ENCODE results near the gene BOLA3.
A peak's percentile ranks its signal among the peaks of the same experiment; 100 is the strongest.
"Not testable (repeated sequence)": the region's sequence is repeated elsewhere in the genome, so short reads cannot be mapped to it uniquely, and the experiment has no call there.

BOLA3 gene

DNA sequence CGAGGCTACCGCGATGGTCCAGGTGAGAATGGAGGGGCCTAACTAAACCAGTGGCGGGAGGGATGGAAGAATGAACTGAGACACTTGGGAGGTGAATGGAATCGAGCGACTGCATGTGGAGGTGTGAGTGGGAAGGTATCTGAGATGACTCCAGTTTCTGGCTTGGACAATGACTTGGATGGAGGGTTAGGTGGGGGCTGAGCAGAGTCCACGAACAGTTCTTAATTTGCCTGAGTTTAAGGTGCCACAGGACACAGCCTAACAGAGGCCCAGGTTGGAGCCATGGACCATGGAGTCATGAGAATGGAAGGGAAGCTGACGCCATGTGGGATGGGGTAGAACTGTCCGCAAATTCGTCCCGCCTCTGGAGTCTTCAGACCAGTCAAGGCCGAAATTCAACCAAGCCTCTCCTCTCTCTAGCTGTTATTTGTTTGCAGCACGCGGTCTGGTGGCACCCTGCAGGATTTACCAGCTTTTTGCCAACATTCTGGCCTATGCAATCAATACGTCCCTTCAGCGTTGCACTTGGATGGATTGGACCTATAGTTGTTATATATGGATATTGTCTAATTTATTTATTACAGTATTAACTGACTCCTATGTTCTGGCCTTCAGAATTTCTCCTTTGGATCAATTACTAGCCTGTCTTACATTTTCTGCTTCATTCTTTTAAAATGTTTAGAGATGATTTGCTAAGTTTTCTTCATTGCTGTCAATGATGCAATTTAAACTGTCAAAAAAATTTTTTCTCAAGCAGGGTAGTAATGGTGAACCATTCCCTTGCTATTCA is 940 bp upstream of the BOLA3 start:
- no peak for DNase-seq

DNA sequence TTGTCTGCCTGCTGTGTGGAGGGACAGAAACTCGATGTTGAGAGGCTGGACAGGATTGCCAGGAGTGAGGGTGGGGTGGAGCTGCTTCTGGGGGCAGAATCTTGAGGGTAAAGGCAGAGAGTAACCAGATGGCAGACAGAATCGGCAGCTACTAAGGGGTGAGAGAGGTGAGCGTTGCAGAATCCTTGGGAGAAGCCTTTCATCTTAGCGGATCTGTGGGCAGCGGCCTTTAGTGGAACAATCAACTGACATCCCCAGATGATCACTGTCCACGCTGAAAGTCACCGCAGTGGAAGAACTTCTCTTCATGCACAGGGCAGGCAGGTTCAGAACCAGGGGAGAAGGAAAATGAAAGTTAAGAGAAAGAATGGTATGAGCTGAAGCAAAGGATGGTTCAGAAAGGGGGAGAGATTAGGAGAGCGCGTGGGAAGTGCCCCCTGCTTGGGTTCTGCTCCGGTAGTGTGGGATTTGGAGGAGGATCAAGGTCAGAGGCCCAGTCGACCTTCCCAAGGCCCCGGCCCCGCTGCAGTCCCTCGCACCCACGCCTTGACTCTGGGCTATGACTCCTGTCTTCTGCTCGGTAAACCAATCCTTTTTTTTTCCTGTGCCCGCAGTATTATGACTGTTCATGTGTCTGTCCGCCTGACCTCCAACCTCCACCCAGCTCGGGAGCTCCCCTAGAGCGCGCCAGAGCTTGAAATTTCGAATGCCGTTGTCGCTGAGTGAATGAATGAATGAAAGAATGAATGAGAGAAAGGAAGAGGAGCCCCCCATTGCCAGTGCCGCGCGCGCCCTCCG is 584 bp downstream of the BOLA3 start:
- DNase-seq: no peak

DNA sequence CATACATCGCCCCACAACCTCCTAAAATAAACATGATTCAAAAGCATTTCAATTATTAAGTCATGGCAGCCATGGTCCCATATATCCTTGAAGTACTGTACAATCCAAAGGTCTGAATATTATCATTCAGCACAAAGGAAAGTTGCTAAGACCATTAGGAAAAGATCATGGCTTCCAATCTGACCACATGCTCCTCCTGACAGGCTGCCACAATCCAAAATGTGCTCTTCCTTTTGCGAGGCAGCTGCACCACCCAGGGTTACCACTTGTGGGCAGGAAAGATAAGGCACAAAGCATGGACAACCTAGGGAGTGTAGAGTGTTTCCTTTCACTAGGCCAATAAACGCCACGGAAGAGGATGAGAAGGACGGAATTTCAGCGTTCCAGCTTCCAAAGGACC is 5.4 kb downstream of the BOLA3 start:
- DNase-seq: no peak

DNA sequence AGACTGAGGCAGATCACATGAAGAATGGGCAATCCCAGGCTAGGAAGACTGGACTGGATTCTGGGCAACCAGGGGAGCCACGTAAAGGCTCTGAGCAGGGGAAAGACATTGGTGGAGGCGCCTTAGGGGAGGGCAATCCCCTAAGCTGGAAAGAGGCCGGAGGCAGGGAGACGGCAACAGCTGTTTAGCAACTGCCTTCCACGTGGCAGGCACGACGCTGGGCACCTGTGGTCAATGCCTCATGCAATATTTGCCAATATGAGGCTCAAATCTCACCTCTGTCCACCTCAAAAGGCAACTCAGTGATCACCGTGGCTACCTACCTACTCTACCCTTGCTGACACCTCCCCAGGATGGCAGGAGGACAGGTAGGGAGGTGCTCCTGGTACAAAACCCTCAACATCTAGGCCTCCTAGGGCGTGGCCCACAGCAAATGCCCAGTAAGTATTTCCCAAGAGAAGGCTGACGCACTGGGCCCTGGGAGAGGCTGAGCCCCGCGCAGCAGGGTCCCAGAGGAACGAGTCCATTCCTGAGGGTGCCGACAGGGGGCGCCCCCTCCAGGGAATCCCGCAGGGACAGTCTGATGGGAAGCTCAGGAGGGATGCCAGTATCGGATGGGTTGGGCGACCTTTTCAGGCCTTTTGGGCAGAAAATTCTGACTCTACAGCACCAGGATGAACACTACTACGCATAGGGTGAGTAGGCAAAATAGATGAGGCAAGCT is 8.9 kb downstream of the BOLA3 start:
- DNase-seq: no peak

DNA sequence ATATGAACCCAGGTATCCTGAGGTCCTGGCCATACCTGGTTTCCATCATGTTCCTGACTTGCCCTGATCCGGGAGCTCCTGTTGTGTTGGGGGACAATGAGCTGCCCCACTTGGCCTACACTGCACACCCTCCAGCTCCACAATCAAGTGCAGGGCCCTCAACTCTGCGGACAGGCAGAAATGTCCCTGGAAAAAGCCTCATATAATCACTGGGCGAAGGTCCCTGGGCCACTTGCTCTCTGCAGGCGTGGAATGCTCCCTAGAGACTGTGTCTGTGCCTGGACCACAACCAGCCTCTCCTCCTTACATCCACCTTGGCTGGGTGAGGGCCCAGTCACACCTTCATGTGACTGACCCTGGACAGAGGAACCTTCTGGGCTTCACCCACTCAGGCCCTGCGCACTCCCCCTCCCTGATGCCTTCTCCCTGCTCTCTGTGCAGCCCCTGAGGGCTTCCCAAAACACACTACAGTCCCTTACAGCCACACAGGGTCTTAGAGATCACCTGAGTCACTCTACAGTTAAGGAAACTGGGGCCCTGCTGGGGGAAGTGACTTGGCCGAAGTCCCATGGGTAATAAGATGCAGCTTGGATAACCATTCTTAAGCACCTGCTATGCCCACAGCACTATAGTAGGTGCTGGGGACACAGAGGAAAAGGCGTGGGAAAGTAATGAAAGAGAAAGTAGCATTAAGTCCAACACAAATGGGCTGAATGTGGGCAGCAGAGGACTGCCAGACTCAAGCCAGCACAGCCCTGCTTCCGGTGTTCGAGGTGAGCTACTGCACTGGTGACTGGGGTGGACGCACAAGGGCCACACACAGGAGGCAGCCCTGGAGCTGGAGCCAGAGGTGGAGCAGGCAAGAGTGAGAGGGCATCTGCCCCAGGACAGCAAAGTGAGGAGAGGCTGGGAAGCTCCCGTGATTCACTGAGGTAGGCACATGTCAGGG is 9.8 kb downstream of the BOLA3 start:
- no peak for DNase-seq

DNA sequence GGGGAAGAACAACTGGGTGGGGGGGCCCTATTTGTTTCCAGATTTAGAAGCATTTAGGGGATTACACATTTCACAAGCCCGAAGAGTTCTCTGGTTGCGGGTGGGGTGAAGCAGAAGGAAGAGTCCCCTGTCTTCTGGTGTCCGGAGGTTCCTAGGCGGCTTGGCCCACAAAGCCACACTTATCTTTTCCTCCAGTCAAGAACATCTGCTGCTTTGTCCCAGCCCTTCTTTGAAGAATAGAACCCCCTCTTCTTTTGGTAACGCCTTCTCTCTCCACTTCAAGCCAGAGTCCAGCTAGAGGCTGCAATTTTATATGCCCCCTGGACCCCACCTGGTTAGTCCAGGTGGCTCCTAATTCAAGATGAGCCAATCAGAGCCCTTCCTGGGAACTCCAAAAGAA is 15.8 kb downstream of the BOLA3 start:
- no peak for DNase-seq

DNA sequence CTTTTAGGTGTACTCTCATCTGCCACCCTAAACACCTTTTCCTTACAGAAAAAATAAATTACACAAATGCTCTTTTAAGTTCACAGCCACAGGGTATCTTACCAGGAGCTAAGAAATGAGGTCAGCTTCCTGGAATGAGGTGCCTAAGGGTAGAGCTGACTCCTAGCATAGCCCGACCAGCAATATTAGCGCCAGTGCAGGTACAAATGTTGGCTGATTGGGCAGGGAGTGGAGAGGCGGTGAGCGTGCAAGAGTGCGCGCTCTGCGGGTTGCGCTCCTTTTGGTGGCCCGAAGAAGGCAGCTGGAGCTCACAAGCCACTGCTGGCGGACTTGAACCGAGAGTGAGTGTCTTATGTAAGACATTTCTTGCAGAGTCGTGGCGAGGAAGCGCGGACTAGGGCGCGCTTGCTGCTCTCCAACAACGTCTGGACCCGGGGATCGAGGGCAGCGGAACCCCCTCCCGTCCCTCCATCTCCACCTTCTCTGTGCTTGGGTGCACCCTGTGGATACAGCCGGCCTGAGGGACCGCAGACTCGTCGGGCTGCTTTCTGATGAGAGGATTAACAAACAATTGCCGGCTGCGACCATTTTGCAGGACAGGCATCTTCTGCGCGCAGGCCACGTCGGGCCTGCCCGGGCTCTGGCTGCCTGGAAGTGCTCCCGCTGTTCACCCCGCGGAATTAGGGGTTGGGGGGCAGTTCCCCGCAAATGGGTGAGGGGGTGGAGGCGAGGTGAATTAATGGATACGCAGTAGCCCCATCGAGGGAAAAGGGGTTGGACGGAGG is 17.3 kb downstream of the BOLA3 start:
- DNase-seq: no peak

DNA sequence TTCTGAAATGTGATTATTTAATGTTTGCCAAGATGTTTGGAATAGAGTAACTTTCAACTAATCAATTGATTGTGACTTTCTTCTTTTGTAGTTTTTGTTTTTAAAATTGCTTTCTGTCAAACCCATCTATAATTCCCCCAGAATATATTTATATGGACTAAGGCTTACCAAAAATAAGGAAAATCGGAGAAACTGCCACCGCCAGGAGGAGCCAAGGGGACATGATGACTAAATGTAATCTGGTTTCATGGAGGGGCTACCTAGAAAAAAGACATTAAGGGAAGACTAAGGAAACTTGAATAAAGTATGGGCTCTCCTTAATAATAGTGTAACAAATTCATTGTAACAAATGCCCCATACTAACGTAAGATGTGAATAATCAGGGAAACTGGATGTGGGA is 19.5 kb downstream of the BOLA3 start:
- no peak for DNase-seq

DNA sequence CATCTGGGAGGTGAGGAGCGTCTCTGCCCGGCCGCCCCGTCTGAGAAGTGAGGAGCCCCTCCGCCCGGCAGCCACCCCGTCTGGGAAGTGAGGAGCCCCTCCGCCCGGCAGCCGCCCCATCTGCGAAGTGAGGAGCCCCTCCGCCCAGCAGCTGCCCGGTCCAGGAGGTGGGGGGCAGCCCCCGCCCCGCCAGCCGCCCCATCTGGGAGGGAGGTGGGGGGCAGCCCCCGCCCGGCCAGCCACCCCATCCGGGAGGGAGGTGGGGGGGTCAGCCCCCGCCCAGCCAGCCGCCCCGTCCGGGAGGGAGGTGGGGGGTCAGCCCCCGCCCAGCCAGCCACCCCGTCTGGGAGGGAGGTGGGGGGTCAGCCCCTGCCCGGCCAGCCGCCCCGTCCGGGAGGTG is 23.8 kb downstream of the BOLA3 start:
- DNase-seq: not testable (repeated sequence)

DNA sequence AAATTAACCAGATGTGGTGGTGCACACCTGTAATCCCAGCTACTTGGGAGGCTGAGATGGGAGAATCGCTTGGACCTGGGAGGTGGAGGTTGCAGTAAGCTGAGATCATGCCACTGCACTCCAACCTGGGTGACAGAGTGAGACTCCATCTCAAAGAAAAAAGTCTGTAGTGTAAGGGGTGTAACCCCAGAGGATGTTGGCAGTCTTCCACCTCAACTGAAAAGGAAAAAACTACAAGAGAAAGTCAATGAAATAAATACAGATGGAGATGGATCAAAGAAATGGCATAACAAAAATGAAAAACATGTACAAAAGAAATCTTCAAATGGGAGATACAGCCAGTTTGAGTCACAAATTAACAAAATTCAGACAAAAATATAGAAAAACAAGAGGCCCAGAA is 25.9 kb downstream of the BOLA3 start:
- not testable (repeated sequence) for DNase-seq

DNA sequence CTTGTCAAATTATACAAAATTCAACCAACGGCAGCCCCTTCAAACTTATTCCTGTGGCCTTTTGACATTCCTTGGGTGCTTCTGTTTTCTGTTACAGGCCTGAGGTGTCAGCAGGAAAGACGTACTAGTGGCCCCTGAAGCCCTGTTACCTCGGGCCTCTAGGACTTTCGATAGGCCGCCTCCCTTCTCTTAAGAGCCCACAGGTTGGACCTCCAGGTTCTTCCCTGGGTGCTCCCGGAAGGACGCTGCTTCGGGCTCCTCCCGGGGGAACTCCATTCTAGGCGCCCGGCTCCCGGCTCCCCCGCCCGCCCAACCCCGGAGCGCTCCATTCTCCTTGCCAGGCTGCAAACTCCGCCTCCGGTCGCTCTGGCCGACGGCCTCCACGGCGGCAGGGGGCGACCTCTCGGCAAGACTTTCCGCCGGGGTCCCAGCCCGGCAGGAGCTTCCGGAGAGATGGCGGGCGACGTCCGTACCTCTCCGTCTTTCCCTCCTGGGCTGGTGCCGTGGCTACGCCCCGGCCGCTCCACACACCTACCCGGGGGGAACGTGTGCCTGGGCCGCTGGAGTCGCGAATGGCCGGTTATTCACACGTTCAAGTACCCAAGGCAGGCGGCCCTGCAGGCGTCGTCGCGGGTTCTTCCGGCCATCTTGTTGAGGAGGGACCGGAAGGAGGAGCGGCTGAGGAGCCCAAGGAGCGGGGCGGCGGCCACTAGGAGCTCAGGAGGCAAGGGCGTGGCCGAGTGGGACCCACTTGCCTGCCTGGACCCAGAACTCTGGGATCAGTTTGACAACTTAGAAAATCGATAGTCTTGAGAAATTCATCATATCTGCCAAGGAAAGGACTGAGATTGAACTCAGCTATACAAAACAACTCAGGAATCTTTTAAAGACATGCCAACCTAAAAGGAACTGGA is 27.5 kb downstream of the BOLA3 start:
- peak; percentile 84 for DNase-seq

DNA sequence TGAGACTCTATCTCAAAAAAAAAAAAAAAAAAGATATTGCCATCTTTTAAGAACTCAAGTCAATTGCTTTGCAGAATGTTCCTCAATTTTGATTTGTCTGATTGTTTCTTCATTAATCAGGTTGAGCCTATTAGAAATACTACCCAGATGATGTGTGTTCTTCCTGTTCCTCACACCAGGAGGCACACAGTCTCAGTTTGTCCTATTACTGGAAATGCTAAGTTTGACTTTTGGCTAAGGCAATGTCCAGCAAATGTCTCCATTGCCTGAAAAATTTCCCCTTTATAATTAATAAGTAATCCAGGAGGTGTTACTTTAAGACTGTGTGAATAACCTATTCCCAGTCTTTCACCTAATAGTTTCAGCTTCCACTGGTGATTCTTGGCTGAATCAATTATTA is 28.4 kb downstream of the BOLA3 start:
- no peak for DNase-seq

DNA sequence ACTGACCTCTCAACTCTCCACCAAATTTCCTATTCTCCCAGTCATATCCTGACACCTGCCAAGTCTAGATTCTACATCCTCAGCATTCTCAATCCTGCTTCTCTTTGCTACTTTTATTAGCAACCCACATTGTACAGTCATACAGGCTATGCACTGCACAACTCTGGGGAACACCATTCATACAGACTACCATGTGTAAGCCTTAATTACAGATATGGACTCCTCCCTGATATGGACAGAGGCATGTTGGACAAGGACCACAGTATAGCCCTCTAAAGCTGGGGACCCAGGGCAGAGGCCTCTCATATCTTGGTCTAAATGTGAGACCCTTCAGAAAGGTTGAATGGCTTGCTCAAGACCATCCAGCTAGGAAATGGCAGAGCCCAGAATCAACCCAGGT is 36.3 kb downstream of the BOLA3 start:
- no peak for DNase-seq

DNA sequence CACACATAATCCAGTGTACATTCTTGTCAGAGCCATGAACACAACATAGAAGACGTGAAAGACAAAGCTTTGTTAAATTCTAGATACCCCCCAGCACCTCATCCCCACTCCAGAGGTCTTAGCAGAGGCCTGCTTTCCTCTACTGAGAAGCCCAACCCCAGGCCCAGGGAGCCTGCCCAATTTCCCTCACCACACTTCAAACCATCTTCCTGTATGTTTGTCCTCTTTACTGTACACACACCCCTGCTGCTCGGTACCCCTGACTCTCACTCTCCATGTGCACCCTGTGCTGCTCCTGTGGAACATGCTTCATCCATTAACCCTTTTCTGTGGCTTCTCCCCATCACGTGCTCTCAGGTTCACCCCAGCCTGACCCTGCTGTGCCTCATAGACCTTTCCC is 37.2 kb downstream of the BOLA3 start:
- no peak for DNase-seq

DNA sequence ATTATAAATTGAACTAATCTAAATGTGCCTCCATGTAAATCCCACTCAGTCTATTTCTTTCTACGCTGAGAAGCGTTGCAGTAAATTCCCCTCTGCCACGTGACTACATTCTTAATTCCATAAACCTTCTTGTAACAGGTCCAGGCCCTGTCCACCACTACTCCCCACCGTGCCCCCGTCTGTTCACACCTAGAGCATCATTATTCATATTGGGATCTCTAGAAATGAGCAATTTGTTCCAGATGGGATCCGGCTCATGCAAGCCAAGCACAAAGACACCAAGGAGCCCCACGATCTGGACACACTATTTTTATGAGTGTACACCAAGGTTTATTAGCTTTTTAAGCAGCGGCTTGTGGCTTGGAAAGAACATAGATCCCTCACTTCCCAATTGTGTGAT is 38.2 kb downstream of the BOLA3 start:
- no peak for DNase-seq

DNA sequence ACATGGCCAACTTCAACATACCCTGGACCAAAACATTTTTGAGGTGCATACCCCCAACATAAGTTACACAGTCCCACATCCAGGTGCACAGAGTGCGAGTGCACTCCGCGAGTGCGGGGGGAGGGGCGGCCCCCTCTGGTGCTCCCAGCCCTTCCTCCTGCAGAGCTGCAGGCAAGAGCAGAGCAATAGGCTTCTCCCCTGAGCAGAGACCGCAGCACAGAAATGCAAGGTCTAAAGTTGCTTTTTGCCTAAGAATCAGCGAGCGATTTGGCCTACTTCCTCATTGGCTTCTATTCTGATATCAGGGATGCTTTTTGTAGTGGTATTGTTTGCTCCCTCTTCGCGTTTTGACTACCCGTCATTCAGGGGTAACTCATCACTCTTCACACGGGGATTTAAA is 40.6 kb downstream of the BOLA3 start:
- no peak for DNase-seq

DNA sequence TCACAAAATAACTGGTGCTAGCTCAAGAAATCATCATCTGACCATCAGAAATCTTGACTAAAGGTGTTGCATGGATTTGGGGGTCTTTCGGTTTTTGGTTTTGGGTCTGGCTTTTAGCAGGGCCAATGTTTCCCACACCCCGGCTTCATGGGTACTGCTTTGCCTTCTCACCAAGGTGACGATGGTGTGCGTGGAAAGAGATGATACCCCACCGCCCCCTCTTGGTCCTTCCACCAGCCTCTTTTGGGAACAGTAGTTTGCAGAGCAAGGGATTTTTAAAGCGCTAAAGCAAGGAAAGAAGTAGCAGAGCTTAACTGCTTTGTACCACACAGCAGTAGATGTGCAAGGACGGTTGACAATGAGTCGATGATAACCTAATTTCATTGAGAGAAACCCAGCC is 42.3 kb downstream of the BOLA3 start:
- no peak for DNase-seq

DNA sequence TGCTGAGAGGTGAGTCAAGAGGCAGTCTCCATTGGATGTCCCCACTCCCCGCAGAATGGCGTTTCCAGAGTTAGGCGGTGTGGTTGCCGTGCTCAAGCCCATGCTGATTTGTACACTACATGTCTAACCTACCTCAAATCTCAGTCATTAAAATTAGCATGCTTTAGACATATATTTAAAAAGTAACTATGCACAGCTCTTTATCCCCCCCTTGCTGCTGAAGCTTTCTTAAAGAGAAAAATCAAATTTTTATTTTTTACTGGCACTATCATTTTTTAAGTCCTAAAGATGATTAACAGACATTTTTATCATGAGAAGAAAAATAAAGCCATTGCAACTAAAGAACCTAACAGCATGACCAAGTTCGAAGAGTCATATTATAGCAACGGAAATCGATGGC is 42.9 kb downstream of the BOLA3 start:
- no peak for DNase-seq

DNA sequence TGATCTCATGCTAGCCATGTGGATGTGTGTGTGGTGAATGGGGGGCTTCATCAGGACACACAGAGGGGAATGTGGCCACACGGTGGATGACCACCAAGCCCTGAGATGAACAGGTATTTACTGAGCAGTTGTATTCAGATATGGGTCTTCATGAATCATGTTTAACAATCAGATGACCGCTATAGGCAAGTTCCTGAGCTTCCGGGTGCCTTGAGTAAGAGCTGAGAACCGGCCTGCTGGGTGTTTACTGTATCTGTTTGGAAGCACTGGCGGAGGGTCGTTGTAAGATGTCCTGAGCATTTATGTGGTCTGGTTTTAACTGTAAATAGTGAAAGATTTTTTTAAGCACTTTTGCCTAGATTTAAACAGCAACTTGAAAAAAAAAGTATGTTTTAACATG is 43.9 kb downstream of the BOLA3 start:
- DNase-seq: no peak

DNA sequence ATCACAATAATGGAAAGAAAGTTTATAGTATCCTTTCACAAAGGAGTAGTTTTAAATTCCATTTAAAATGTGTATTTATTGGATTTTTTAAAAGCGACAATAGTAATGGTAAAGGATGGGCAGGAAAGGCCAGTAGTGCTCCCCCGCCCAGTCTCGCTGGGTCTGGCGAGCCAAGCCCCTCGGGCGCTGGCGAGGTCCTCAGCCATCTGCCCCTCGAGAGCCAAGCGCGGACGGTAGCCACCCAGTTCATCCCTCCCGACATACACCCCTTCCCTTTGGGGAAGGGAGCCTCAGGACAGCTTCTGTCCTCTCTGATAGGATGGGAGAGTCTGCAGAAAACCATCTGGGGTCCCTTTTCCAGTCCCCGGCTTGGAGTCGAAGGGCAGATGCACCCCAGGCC is 45.2 kb downstream of the BOLA3 start:
- no peak for DNase-seq
